Subcutaneous adipose tissue (tissue), 4 donors: Measurements from ENCODE around the gene ZNF804A. TPM values are rescaled to one million over a fixed set of nuclear protein-coding genes. Genes with fewer than 3 reads are reported as not detected.

Experiments
- CTCF ChIP-seq: fragments of 450-650 bp; IDR thresholded peaks from one replicate; pipeline ENCODE4 v1.5.1; 2016; ENCODE audit warnings: low read depth, mild to moderate bottlenecking, control low read depth, antibody characterized with exemption, moderate library complexity
- total RNA-seq, 4 donors: library from RNA; depleted of rRNA; stranded (reverse); fragments of >200 nt; gene quantifications; one replicate each; pipeline ENCODE4 v1.1.0, GENCODE V29; 2016

ZNF804A gene
- total RNA-seq, 4 donors from 2014 or later = 0.16 to 1.2 (median 0.30) TPM

- TF ChIP-seq CTCF = no peak
These were observed 37.7 kb upstream of the ZNF804A start for GRCh38 chr2:184560603-184561002.

- TF ChIP-seq CTCF = no peak
These were observed 35.8 kb upstream of the ZNF804A start for GRCh38 chr2:184562532-184562931.

- TF ChIP-seq CTCF = no peak
These were observed 34.2 kb upstream of the ZNF804A start for GRCh38 chr2:184564092-184564491.

GRCh38 chr2:184566716-184567115 is 31.6 kb upstream of the ZNF804A start:
- TF ChIP-seq CTCF = no peak

GRCh38 chr2:184577056-184577455 is 21.3 kb upstream of the ZNF804A start:
- no peak for TF ChIP-seq CTCF

GRCh38 chr2:184577743-184578142 is 20.6 kb upstream of the ZNF804A start:
- TF ChIP-seq CTCF = no peak

- no peak for TF ChIP-seq CTCF
These were observed 19.1 kb upstream of the ZNF804A start for GRCh38 chr2:184579226-184579625.
